HTR-8/SVneo (cell line): ENCODE measurements around the gene KIAA0753.
"Not testable (repeated sequence)": the region's sequence is repeated elsewhere in the genome, so short reads cannot be mapped to it uniquely, and the experiment has no call there.

Source experiments
- DNase-seq: peaks from one replicate; pipeline ENCODE4 v3.0.0; 2011; ENCODE audit warnings: low spot score, mixed read lengths; ENCODE audit not compliant: insufficient read length
- FAIRE-seq: peaks from 2 replicates; lab custom pipeline; 2011; peaks lifted over from hg19 to GRCh38; lab: Jason Lieb, UNC

Gene KIAA0753

GRCh38 chr17:6669479-6670212 is 29.1 kb upstream of the KIAA0753 start:
- DNase-seq: no peak
- no peak for FAIRE-seq

GRCh38 chr17:6668727-6669425 is 28.4 kb upstream of the KIAA0753 start:
- FAIRE-seq (no peak), DNase-seq (no peak)

- no peak for FAIRE-seq
- no peak for DNase-seq
These were observed 27.7 kb upstream of the KIAA0753 start for GRCh38 chr17:6668219-6668618.

- FAIRE-seq (no peak), DNase-seq (no peak)
These were observed 27.0 kb upstream of the KIAA0753 start for GRCh38 chr17:6667516-6667915.

- DNase-seq (no peak), FAIRE-seq (no peak)
These were observed 26.0 kb upstream of the KIAA0753 start for GRCh38 chr17:6666557-6666956.

GRCh38 chr17:6666077-6666521 is 25.6 kb upstream of the KIAA0753 start:
- DNase-seq (peak; percentile 89), FAIRE-seq (peak; percentile 90)

GRCh38 chr17:6663200-6663599 is 22.7 kb upstream of the KIAA0753 start:
- not testable (repeated sequence) for FAIRE-seq

GRCh38 chr17:6661464-6661848 is 20.9 kb upstream of the KIAA0753 start:
- no peak for DNase-seq
- no peak for FAIRE-seq

More at GRCh38 chr17:6663200-6663599, 22.7 kb upstream of the KIAA0753 start:
- DNase-seq: not testable (repeated sequence)

GRCh38 chr17:6660805-6661463 is 20.4 kb upstream of the KIAA0753 start:
- peak; percentile 4 for FAIRE-seq
- DNase-seq: no peak

GRCh38 chr17:6660101-6660500 is 19.6 kb upstream of the KIAA0753 start:
- no peak for DNase-seq
- no peak for FAIRE-seq

GRCh38 chr17:6658411-6658810 is 17.9 kb upstream of the KIAA0753 start:
- DNase-seq, FAIRE-seq: not testable (repeated sequence)

- FAIRE-seq: peak; percentile 58
- DNase-seq: no peak
These were observed 17.2 kb upstream of the KIAA0753 start for GRCh38 chr17:6657633-6658287.

GRCh38 chr17:6656797-6657632 is 16.5 kb upstream of the KIAA0753 start:
- DNase-seq, FAIRE-seq: not testable (repeated sequence)

- DNase-seq: not testable (repeated sequence)
- FAIRE-seq: peak; percentile 13
These were observed 15.3 kb upstream of the KIAA0753 start for GRCh38 chr17:6655732-6656361.

GRCh38 chr17:6654841-6655731 is 14.6 kb upstream of the KIAA0753 start:
- no peak for FAIRE-seq
- no peak for DNase-seq

GRCh38 chr17:6651919-6652452 is 11.5 kb upstream of the KIAA0753 start:
- DNase-seq (no peak), FAIRE-seq (no peak)

GRCh38 chr17:6651354-6651918 is 10.9 kb upstream of the KIAA0753 start, which contains the start of the genes C17orf100 and MED31:
C17orf100 (plus strand) TSS chr17:6651762; CDS start chr17:6651914, 152 bp downstream.
MED31 (minus strand) TSS chr17:6651605; CDS start chr17:6651528, 77 bp downstream.
- FAIRE-seq (peak; percentile 76), DNase-seq (peak; percentile 96)
